ENCODE data around the gene ATXN1. TPM values are rescaled to one million over a fixed set of nuclear protein-coding genes. Genes with fewer than 3 reads are reported as not detected.

Gene ATXN1
- total RNA-seq, 1 experiment from 2014 or later: 6.3 TPM

- no peak overlapping the region for H3K27ac ChIP-seq
- DNase-seq: no peak
- H3K36me3 ChIP-seq: no peaks in the 10 kb centered on the region
- no peaks in the 10 kb centered on the region for H3K9me3 ChIP-seq (replicated peaks)
- peaks cover 5% of the 10 kb centered on the region for H3K4me1 ChIP-seq
- no peak overlapping the region for H3K4me3 ChIP-seq
- no peaks in the 10 kb centered on the region for H3K27me3 ChIP-seq
Observed at GRCh38 chr6:16748025-16748319, 13.3 kb downstream of the ATXN1 start.

GRCh38 chr6:16747232-16748024 lies 13.8 kb downstream of the ATXN1 start:
- no peak overlapping the region for H3K4me3 ChIP-seq
- DNase-seq: no peak

GRCh38 chr6:16746812-16747211 lies 14.4 kb downstream of the ATXN1 start:
- no peak for DNase-seq
- H3K9me3 ChIP-seq (replicated peaks): no peaks in the 10 kb centered on the region
- no peak overlapping the region for H3K27ac ChIP-seq
- H3K36me3 ChIP-seq: no peaks in the 10 kb centered on the region
- H3K27me3 ChIP-seq: no peaks in the 10 kb centered on the region
- H3K4me3 ChIP-seq: no peak overlapping the region
- peaks cover 11% of the 10 kb centered on the region for H3K4me1 ChIP-seq

More at GRCh38 chr6:16747232-16748024, 13.8 kb downstream of the ATXN1 start:
- no peaks in the 10 kb centered on the region for H3K9me3 ChIP-seq (replicated peaks)
- H3K27me3 ChIP-seq: no peaks in the 10 kb centered on the region
- no peaks in the 10 kb centered on the region for H3K36me3 ChIP-seq
- H3K27ac ChIP-seq: no peak overlapping the region
- H3K4me1 ChIP-seq: peaks cover 7% of the 10 kb centered on the region

- peaks cover 16% of the 10 kb centered on the region for H3K4me1 ChIP-seq
- DNase-seq: no peak
- H3K9me3 ChIP-seq (replicated peaks): no peaks in the 10 kb centered on the region
- no peak overlapping the region for H3K4me3 ChIP-seq
- no peaks in the 10 kb centered on the region for H3K36me3 ChIP-seq
- H3K27ac ChIP-seq: no peak overlapping the region
- H3K27me3 ChIP-seq: no peaks in the 10 kb centered on the region
Observed at GRCh38 chr6:16746401-16746800, 14.9 kb downstream of the ATXN1 start.

GRCh38 chr6:16743664-16744210 lies 17.5 kb downstream of the ATXN1 start:
- H3K27ac ChIP-seq: no peak overlapping the region

GRCh38 chr6:16742116-16742515 lies 19.1 kb downstream of the ATXN1 start:
- H3K27ac ChIP-seq: peak overlapping the region; percentile 67
- H3K9me3 ChIP-seq (replicated peaks): no peaks in the 10 kb centered on the region
- H3K4me3 ChIP-seq: no peak overlapping the region
- H3K4me1 ChIP-seq: peaks cover 19% of the 10 kb centered on the region
- no peaks in the 10 kb centered on the region for H3K36me3 ChIP-seq
- no peaks in the 10 kb centered on the region for H3K27me3 ChIP-seq
- DNase-seq: no peak

More at GRCh38 chr6:16743664-16744210, 17.5 kb downstream of the ATXN1 start:
- peaks cover 17% of the 10 kb centered on the region for H3K4me1 ChIP-seq
- no peak for DNase-seq
- H3K27me3 ChIP-seq: no peaks in the 10 kb centered on the region
- no peak overlapping the region for H3K4me3 ChIP-seq
- no peaks in the 10 kb centered on the region for H3K9me3 ChIP-seq (replicated peaks)
- H3K36me3 ChIP-seq: no peaks in the 10 kb centered on the region

- Histone ChIP-seq H3K36me3 (no peaks in the 10 kb centered on the region), H3K27me3 (no peaks in the 10 kb centered on the region), H3K4me3 (no peak overlapping the region), H3K4me1 (peaks cover 19% of the 10 kb centered on the region), H3K9me3 (replicated peaks) (no peaks in the 10 kb centered on the region), H3K27ac (peak overlapping the region; percentile 67)
- DNase-seq: peak in 1 of 2 experiments; percentile 57
Observed at GRCh38 chr6:16741112-16742016, 19.9 kb downstream of the ATXN1 start.

- H3K4me1 ChIP-seq: peaks cover 19% of the 10 kb centered on the region
- H3K27ac ChIP-seq: no peak overlapping the region
- no peaks in the 10 kb centered on the region for H3K36me3 ChIP-seq
- no peaks in the 10 kb centered on the region for H3K27me3 ChIP-seq
- H3K4me3 ChIP-seq: no peak overlapping the region
- no peak for DNase-seq
- H3K9me3 ChIP-seq (replicated peaks): no peaks in the 10 kb centered on the region
Observed at GRCh38 chr6:16740097-16740496, 21.2 kb downstream of the ATXN1 start.

GRCh38 chr6:16739329-16739801 lies 21.9 kb downstream of the ATXN1 start:
- Histone ChIP-seq H3K4me1 (peaks cover 19% of the 10 kb centered on the region), H3K9me3 (replicated peaks) (no peaks in the 10 kb centered on the region), H3K36me3 (no peaks in the 10 kb centered on the region), H3K27me3 (no peaks in the 10 kb centered on the region), H3K4me3 (no peak overlapping the region), H3K27ac (no peak overlapping the region)
- no peak for DNase-seq

- Histone ChIP-seq H3K4me3 (no peak overlapping the region), H3K27ac (no peak overlapping the region), H3K9me3 (replicated peaks) (no peaks in the 10 kb centered on the region), H3K27me3 (no peaks in the 10 kb centered on the region), H3K4me1 (peaks cover 19% of the 10 kb centered on the region), H3K36me3 (no peaks in the 10 kb centered on the region)
- DNase-seq: no peak
Observed at GRCh38 chr6:16737925-16738324, 23.3 kb downstream of the ATXN1 start.

GRCh38 chr6:16736856-16737775 lies 24.1 kb downstream of the ATXN1 start:
- no peaks in the 10 kb centered on the region for H3K36me3 ChIP-seq
- no peak overlapping the region for H3K4me3 ChIP-seq
- no peaks in the 10 kb centered on the region for H3K27me3 ChIP-seq
- H3K9me3 ChIP-seq (replicated peaks): no peaks in the 10 kb centered on the region
- H3K27ac ChIP-seq: no peak overlapping the region
- no peak for DNase-seq
- H3K4me1 ChIP-seq: peaks cover 11% of the 10 kb centered on the region

GRCh38 chr6:16735014-16735413 lies 26.2 kb downstream of the ATXN1 start:
- no peaks in the 10 kb centered on the region for H3K36me3 ChIP-seq
- no peak overlapping the region for H3K4me3 ChIP-seq
- H3K4me1 ChIP-seq: peaks cover 5% of the 10 kb centered on the region; the same call in 1 of the 2 replicates
- no peaks in the 10 kb centered on the region for H3K9me3 ChIP-seq (replicated peaks)
- DNase-seq: no peak
- H3K27ac ChIP-seq: no peak overlapping the region
- no peaks in the 10 kb centered on the region for H3K27me3 ChIP-seq

- Histone ChIP-seq H3K27ac (no peak overlapping the region), H3K4me3 (no peak overlapping the region), H3K4me1 (peaks cover 5% of the 10 kb centered on the region; the same call in 1 of the 2 replicates), H3K9me3 (replicated peaks) (no peaks in the 10 kb centered on the region), H3K36me3 (no peaks in the 10 kb centered on the region), H3K27me3 (no peaks in the 10 kb centered on the region)
- DNase-seq: no peak
Observed at GRCh38 chr6:16733085-16733484, 28.2 kb downstream of the ATXN1 start.

GRCh38 chr6:16731478-16732051 lies 29.7 kb downstream of the ATXN1 start:
- no peak overlapping the region for H3K4me3 ChIP-seq
- H3K27ac ChIP-seq: no peak overlapping the region
- no peaks in the 10 kb centered on the region for H3K9me3 ChIP-seq (replicated peaks)
- no peak for DNase-seq
- H3K27me3 ChIP-seq: no peaks in the 10 kb centered on the region
- H3K36me3 ChIP-seq: no peaks in the 10 kb centered on the region
- 0 out of 2 replicates have a peak, but pooled peaks cover 2% of the 10 kb centered on the region for H3K4me1 ChIP-seq

Measured in SJCRH30 (cell line).